NCI-H1930 (cell line): Measurements from ENCODE around the gene SPIB.
"Not testable (repeated sequence)": the region's sequence is repeated elsewhere in the genome, so short reads cannot be mapped to it uniquely, and the experiment has no call there.

ENCODE experiments used
- DNase-seq, 2 experiments: peaks; one replicate each; lab custom pipeline; 2025; lab: John Stamatoyannopoulos, UW

The SPIB gene

DNA sequence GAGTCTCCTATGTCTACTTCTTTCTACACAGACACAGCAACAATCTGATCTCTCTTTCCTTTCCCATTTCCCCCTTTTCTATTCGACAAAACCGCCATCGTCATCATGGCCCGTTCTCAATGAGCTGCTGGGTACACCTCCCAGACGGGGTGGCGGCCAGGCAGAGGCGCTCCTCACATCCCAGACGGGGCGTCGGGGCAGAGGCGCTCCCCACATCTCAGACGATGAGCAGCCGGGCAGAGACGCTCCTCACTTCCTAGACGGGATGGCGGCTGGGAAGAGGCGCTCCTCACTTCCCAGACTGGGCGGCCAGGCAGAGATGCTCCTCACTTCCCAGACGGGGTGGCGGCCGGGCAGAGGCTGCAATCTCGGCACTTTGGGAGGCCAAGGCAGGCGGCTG, 27.8 kb upstream of the SPIB start:
- not testable (repeated sequence) for DNase-seq

DNA sequence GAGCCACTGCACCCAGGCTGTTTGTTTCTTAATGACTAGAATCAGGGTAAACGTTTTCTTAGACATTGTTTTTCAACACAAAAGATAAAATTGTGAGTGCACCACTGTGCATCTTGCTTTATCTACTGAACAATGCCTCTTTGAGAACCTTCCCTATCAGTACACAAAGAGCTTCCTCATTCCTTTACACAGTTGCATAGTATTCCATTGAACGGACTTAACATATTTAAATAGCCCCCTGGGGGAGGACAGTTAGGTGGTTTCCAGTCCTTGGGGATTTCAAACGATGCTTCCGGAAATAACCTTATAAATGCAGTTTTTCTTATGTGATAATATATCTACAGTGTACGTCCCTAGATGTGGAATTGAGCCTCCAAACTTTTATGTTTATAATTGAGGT, 26.0 kb upstream of the SPIB start:
- no peak for DNase-seq

DNA sequence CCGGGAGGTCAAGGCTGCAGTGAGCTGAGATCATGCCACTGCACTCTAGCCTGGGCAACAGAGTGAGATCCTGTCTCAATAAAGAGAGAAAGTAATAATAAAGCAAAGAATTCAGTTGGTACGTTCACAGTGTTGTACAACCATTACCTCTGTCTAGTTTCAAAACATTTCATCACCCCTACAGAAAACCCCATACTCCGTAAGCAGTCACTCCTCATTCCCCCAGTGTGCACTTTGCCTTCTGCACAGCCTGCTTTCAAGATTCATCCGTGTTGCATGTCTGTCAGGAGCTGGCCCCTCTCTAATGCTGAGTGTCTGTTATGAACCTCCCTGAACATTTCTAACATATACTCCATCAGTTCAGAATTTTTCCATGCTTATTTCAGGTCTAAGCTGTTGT, 25.1 kb upstream of the SPIB start:
- no peak for DNase-seq

DNA sequence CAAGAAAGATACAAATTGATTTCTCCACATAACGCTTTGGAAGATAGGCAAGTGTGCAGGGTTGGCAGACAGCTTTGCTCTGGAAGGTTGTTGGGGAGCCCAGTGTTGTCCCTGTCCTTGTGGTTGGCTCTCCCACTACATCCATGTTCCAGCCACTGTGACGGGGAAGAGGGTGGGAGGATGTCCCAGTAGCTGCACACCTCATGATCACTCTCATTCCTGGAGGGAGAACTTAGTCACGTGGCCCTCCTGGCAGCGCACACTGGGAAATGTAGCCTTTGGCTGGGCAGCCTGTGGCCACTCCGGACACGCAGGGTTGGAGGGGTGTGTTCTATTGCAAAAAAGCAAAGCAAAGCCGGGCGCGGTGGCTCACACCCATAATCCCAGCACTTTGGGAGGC, 24.7 kb upstream of the SPIB start:
- no peak for DNase-seq

DNA sequence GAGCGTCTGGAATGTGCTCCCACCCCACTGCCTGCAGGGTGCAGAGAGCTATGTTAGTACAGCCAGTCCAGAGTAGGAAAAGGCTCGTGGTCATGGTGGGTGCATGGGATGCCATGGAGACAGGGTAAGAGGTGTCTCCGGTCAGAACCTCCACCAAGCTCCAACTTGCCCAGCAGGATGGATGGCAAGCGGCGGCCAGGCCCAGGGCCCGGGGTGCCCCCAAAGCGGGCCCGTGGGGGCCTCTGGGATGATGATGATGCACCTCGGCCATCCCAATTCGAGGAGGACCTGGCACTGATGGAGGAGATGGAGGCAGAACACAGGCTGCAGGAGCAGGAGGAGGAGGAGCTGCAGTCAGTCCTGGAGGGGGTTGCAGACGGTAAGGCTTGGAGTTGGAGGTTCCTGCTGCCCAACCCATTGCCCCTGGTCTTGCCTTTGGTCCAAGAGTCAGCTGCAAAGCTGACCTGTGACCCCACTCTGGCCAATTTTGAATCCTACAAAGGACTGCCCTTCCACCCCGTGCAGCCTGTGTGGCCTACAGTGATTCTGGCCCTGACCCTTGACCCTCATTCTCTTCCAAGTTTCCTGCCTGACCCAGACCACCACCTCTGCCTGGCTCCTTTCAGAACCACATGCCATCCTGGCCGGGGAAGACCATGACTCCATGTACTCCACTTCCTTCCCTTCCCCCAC, 19.9 kb upstream of the SPIB start:
- DNase-seq, result no peak

DNA sequence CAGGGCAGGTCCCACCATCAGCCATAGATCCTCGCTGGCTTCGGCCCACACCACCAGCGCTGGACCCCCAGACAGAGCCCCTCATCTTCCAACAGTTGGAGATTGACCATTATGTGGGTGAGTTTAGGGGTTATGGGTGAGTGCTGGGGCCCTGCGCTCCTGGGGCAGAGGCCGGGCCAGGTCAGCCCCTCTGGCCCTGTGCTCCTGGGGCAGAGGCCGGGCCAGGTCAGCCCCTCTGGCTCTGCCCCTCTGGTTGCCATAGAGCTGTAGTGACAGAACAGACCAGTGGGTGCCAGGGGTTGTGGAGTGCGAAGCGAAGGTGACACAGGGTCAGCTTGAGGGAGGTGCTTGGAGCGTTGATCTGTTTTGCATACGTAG, 19.4 kb upstream of the SPIB start:
- DNase-seq, result no peak

DNA sequence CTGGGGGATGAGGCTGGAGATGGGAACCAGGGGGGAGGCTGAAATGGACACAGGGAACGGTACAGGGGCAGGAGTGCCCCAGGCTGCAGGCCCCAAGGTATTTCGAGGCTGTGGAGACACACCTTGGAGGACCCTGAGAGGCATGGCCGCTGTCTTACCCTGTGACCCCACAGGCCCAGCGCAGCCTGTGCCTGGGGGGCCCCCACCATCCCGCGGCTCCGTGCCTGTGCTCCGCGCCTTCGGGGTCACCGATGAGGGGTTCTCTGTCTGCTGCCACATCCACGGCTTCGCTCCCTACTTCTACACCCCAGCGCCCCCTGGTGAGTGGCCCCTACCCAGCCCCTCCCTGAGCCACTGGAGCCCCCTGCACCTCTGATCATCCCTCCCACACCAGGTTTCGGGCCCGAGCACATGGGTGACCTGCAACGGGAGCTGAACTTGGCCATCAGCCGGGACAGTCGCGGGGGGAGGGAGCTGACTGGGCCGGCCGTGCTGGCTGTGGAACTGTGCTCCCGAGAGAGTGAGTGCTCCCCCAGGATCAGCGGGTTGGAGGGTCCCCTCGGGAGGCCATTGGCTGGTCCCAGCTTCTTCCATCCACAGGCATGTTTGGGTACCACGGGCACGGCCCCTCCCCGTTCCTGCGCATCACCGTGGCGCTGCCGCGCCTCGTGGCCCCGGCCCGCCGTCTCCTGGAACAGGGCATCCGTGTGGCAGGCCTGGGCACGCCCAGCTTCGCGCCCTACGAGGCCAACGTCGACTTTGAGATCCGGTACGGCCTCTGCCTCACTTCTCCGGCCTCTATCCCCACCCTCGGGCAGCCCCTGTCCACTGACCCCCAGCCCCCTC, 16.9 kb upstream of the SPIB start:
- no peak for DNase-seq

DNA sequence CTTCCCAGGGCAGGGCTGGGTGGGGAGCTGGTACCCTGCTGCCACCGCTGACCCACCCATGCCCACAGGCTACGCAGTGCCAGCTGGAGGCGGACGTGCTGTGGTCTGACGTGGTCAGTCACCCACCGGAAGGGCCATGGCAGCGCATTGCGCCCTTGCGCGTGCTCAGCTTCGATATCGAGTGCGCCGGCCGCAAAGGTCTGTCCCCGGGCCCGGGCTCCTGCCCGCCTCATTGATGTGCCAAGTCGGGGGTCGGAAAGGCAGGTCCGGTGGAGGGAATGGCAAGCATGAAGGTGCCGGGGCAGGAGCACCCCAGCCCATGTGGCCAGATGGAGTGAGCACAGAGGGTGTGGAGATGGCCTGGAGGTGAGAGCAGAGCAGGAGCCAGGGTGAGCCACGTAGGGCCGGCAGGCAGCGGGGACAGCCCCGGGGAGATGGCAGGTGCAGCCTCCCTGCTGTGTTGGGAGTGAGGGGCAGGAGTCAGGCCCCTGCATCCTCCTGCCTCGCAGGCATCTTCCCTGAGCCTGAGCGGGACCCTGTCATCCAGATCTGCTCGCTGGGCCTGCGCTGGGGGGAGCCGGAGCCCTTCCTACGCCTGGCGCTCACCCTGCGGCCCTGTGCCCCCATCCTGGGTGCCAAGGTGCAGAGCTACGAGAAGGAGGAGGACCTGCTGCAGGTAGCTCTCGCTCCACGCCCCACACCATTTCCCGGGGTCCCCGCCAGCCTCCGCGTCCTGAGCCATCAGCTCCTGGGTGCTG, 16.0 kb upstream of the SPIB start:
- DNase-seq, result no peak

DNA sequence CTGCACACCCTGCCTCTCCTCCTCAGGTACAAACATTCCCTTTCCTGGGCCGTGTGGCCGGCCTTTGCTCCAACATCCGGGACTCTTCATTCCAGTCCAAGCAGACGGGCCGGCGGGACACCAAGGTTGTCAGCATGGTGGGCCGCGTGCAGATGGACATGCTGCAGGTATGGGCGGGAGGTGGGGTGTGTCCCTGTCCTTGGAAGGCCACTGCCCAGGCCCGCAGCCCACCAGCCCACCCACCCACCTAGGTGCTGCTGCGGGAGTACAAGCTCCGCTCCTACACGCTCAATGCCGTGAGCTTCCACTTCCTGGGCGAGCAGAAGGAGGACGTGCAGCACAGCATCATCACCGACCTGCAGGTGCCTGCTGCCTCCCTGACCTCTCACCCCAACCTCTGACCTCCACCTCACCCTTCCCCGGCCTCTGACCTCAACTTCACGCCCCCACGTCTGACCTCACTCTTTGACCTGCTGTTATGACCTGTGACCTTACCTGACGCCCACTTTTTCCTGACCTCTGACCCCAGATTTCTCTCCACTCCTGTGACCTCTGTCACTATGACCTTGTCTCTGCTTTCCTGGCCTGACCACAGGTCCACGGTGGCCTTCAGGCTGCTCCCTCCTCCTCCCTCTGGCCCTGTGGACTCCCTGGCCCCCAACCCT, 12.4 kb upstream of the SPIB start:
- DNase-seq, result no peak

DNA sequence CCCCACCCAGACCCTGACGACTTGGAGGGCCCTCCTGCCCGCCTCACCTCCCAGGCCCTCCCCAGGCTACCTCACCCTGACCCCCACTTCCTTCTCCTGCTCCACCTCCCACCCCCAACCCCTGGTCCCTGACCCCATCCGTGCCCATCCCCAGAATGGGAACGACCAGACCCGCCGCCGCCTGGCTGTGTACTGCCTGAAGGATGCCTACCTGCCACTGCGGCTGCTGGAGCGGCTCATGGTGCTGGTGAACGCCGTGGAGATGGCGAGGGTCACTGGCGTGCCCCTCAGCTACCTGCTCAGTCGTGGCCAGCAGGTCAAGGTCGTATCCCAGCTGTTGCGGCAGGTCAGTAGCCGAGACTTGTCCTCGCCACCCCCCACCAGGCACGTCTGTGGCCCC, 11.9 kb upstream of the SPIB start:
- no peak for DNase-seq

DNA sequence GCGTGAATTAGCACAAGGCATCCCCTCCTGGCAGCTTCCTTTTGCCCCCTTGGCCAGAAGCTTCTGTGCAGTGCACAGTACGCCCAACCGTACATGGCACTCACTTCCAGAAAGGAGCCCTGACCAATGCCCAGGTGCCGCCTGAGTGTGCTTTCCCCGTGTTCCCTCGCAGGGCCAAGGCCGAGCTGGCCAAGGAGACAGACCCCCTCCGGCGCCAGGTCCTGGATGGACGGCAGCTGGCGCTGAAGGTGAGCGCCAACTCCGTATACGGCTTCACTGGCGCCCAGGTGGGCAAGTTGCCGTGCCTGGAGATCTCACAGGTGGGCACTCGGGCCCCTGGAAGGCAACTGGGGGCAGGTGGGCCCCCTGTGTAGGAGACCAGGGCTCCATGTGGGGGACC, 9.4 kb upstream of the SPIB start:
- no peak for DNase-seq

DNA sequence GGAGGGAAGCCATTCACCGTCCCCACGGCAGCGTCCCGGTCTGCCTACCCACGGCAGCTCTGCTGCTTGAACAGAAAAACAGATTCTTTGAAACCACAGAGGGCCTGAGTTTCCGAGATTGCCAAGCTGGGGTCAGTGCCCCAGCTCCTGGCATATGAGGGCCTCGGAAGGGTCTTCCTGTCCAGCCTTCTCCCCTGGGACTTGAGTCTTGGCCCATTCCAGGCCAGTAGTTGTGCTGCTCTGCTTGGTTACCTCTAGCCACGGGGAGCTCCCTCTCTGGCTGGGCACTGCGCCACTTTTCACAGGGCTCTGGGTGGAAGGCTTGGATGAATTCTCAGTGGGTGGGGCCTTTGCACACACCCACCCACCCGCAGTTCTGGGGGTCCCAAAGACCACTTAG, 8.6 kb upstream of the SPIB start:
- DNase-seq, result no peak

DNA sequence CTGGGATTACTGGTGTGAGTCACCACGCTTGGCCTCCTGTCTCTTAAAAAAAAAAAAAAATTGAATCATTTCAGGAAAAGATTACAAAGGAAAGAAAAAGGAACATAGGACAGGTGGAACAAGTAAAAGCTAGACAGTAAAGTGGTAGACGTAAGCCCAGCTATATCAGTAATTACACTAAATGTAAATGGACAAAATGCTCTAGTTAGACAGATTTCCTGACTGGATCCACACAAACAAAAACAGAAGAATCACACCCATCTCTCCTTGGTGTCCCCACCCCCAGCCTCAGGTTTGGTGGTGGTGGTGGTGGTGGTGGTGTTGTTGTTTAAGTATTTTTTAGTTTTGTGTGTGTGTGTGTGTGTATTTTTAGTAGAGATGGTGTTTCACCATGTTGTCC, 6.3 kb upstream of the SPIB start:
- no peak for DNase-seq

DNA sequence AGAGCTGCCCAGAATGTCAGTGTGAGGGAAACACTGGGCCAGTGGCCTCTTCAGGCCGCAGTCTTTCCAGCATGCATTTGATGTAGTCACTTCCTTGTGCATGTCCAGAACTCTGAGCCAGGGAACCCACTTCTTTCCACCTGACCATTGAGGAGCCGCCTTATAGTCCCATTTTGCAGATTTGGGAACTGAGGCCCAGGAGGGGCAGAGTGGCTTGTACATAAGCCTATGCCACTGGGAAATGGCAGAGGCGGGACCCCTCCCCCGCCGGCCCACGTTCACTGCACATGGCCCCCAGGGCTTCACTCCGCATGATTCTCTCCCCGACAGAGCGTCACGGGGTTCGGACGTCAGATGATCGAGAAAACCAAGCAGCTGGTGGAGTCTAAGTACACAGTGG, 5.6 kb upstream of the SPIB start:
- DNase-seq, result no peak

DNA sequence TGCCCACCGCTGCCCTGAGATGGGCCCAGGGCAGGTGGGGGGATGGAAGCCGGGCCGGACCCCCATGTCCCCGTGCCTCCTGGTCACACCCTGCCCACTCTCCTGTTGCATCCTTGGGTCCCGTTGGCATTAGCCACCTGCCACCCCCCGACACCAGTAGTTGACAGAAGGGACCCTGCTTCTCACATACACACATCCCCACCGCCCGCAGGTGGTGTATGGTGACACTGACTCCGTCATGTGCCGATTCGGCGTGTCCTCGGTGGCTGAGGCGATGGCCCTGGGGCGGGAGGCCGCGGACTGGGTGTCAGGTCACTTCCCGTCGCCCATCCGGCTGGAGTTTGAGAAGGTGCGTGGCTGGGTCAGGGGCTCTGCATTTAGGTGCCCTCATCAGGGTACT, 5.2 kb upstream of the SPIB start:
- no peak for DNase-seq

DNA sequence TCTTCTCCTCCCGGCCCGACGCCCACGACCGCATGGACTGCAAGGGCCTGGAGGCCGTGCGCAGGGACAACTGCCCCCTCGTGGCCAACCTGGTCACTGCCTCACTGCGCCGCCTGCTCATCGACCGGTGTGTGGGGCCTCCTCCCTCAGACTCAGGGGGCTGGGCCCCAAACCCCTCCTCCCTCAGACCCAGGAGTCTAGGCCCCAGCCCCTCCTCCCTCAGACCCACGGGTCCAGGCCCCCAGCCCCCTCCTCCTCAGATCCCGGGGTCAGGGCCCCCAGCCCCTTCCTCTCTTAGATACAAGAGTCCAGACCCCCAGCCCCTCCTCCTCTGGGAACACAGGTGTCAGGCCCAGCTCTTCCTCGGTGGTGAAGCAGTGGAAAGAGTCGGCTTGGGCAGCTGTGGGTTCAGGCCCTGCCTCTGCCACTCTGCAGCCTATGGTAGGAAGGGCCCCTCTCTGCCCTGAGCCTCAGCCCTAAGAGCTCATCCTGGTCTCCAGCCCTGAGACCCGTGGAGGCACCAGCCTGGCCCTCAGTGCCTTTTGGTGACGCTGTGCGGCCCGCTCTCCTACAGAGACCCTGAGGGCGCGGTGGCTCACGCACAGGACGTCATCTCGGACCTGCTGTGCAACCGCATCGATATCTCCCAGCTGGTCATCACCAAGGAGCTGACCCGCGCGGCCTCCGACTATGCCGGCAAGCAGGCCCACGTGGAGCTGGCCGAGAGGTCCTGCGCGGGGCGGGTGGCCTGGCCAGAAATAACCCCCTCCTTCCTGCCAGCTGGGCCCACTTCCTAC, 3.7 kb upstream of the SPIB start:
- DNase-seq, result peak in 1 of 2 experiments; percentile 36

DNA sequence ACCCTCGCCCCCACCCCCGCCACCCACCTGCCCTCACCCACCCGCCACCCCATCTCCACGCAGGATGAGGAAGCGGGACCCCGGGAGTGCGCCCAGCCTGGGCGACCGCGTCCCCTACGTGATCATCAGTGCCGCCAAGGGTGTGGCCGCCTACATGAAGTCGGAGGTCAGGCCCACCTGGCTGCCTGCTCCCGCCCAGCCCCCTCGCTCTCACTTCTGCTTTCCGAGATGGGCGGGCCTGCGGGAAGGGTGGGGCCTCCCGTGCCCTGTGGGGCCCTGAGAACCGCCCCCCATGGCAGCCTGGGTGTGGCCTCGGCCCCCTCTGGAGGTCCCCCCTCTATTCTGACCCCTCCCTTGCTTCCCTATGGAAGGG, 3.1 kb upstream of the SPIB start:
- no peak for DNase-seq

DNA sequence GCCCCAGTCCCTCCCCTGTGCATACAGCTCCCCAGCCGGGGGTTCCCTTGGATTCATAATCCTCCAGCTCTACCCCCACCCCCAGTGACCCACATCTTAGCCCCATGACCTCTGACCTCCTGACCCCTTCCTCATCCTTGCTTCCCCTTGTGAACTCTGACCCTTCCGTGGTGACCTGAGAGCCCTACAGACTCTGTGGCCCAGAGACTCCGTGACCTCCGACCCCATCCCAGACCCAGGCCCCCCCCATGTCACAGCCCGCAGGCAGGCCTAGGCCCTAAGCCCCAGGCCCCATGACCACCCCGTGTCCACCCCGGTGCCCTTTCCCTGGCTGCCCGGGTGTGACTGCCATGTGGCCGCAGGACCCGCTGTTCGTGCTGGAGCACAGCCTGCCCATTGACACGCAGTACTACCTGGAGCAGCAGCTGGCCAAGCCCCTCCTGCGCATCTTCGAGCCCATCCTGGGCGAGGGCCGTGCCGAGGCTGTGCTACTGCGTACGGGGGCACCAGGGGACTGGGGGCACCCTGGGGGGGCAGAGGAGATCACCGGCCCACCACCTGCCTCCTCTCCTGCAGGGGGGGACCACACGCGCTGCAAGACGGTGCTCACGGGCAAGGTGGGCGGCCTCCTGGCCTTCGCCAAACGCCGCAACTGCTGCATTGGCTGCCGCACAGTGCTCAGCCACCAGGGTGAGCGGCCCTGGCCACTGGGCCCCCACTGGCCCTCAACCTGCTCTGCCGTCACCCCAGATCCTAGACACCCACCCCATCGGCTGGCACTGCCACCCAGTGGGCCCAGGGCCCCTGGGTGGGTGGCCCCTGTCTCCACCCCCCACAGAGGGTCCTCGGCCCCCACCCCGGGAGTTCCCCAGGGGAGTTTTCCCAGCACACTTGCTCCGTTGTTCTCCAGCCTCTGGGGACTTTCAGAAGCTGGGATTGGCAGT, 2.4 kb upstream of the SPIB start:
- DNase-seq, result no peak

DNA sequence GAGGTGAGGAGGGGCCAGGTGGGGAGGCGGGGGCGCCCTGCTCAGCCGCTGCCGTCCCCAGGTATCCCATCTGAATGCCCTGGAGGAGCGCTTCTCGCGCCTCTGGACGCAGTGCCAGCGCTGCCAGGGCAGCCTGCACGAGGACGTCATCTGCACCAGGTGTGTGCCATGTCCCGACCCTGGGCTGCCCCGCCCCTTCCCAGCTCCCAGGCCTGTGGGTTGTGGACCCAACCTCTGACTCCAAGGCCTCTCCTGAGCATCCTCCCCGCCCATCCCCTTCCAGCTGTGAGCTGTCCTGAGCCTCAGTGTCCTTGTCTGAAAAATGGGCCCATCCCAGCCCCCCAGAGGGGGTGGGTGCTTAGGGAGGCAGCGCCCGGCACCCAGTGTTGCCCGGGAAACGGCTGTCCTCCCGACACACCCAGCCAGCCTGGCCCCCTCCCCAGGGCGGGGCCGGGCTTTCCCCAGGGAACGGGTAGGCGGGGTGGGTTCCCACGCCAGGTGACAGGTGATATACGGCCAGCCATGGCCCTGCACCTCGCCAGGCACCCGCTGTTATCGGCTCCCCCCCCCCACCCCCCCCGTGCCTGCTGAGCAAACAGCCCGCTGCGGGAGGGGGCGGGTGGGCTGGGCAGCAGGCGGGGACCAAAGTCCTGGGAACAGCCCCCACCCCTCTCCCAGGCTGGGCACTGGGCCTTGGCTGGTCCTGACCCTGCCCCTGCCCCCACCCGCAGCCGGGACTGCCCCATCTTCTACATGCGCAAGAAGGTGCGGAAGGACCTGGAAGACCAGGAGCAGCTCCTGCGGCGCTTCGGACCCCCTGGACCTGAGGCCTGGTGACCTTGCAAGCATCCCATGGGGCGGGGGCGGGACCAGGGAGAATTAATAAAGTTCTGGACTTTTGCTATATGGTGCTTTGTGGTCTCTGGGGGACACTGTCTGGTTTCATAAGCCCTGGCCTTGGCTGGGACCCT, 1.3 kb upstream of the SPIB start:
- no peak for DNase-seq
